Measurements from ENCODE around the gene IL1RL2. TPM values are rescaled to one million over a fixed set of nuclear protein-coding genes. Genes with fewer than 3 reads are reported as not detected.

Gene IL1RL2
- total RNA-seq, 4 donors from 2014 or later = 0.17 to 0.44 TPM; not detected in 2

- TF ChIP-seq CTCF (IDR thresholded peaks at IDR 0.05; ENCODE audit: low read depth) = no peak
Observed at GRCh38 chr2:102240640-102241370, 54.0 kb downstream of the IL1RL2 start.

GRCh38 chr2:102241616-102242305 is 54.9 kb downstream of the IL1RL2 start:
- no peak for TF ChIP-seq CTCF (IDR thresholded peaks at IDR 0.05; ENCODE audit: low read depth)

- TF ChIP-seq CTCF (IDR thresholded peaks at IDR 0.05; ENCODE audit: low read depth) = no peak
Observed at GRCh38 chr2:102245266-102246151, 58.7 kb downstream of the IL1RL2 start.

GRCh38 chr2:102250278-102250821 is 63.5 kb downstream of the IL1RL2 start:
- no peak for TF ChIP-seq CTCF (IDR thresholded peaks at IDR 0.05; ENCODE audit: low read depth)

GRCh38 chr2:102251042-102251848 is 64.4 kb downstream of the IL1RL2 start:
- TF ChIP-seq CTCF (IDR thresholded peaks at IDR 0.05; ENCODE audit: low read depth) = no peak

GRCh38 chr2:102251849-102252203 is 65.0 kb downstream of the IL1RL2 start:
- no peak for TF ChIP-seq CTCF (IDR thresholded peaks at IDR 0.05; ENCODE audit: low read depth)

Data from subcutaneous adipose tissue (tissue), 4 donors.